Psoas muscle (tissue), 8 donors: Measurements from ENCODE around the gene SOX1. TPM values are rescaled to one million over a fixed set of nuclear protein-coding genes. Genes with fewer than 3 reads are reported as not detected.
A peak's percentile ranks its signal among the peaks of the same experiment; 100 is the strongest.

ENCODE experiments used
- ATAC-seq, 4 donors: fragments of 200-7000 bp; cut with Tn5 transposase; one replicate each; pipeline ENCODE4 v1.9.1; 2020; ENCODE audit warnings: moderate library complexity in 3 of 4, mild to moderate bottlenecking in 2 of 4
- DNase-seq, 2 donors: peaks; one replicate each; pipeline ENCODE4 v3.0.0-alpha.2; 2020
- H3K27ac ChIP-seq: fragments of 200-600 bp; one replicate; pipeline ENCODE4 v1.8.0; 2022
- H3K27me3 ChIP-seq, 3 donors: fragments of 200-600 bp in 1 of 3; one replicate each; pipeline versions ENCODE4 v1.6.1 to v1.8.0; 2013 to 2022; ENCODE audit warnings: low read length in 2 of 3, mild to moderate bottlenecking in 2 of 3, moderate library complexity in 1 of 3; ENCODE audit not compliant: insufficient read depth in 3 of 3
- H3K36me3 ChIP-seq, 2 donors: fragments of 200-600 bp in 1 of 2; one replicate each; pipeline versions ENCODE4 v1.6.1 to v1.8.0; 2013 to 2022; ENCODE audit warnings: low read depth in 1 of 2, mild to moderate bottlenecking in 1 of 2, moderate library complexity in 1 of 2; ENCODE audit not compliant: insufficient read depth in 1 of 2
- H3K4me1 ChIP-seq: fragments of 200-600 bp; one replicate; pipeline ENCODE4 v1.8.0; 2022
- H3K4me3 ChIP-seq: fragments of 200-600 bp; one replicate; pipeline ENCODE4 v1.8.0; 2022; ENCODE audit warnings: mild to moderate bottlenecking
- H3K9me3 ChIP-seq: fragments of 200-600 bp; one replicate; pipeline ENCODE4 v1.8.0; 2022
- WGBS, 3 donors: extraction: QIAGEN DNeasy Blood & Tissue Kit; methylation state at CpG; one replicate each; pipeline versions ENCODE4 v1.1.6 to v1.1.7; 2013; 5-methylcytosine and 5-hydroxymethylcytosine counted together
- intact Hi-C, 2 donors: fragments of 100-400 bp; cut with DNase I; formaldehyde crosslinking; loops; one replicate each; pipeline versions ENCODE4 v1.11.0 to v1.14.2; 2022
- polyA plus RNA-seq, 3 donors: library from polyadenylated mRNA; stranded (reverse); fragments of 200-250 nt; gene quantifications; one replicate each; pipeline ENCODE4 v1.2.3, GENCODE V29; 2013
- total RNA-seq, 4 donors: library from RNA; stranded (reverse); fragmentation: NEBNext Ultra II Directional in 2 of 4; extraction: Animal tissue kit (Norgen Biotek cat#: 25700) in 2 of 4; gene quantifications; one replicate each; pipeline versions ENCODE4 v1.2.1 to v1.2.4, GENCODE V29; 2021 to 2023
- TF ChIP-seq, protein P1 (sequence below): fragments of 200-600 bp; IDR thresholded peaks from one replicate; pipeline ENCODE4 v1.8.0; 2022; ENCODE audit warnings: antibody characterized with exemption
- donor health status: healthy with polysubstance abuse.
- donor health status: DM: no; HTN: no; CAD: no; lungs with moderate emphysema.
- donor health status: Bipolar disorder and iron deficiency.
- donor health status: healthy.
- donor health status: DM: yes; HTN: yes; CAD: no.
- donor health status: DM: no; HTN: no; CAD: no.
- donor health status: DM: no; HTN: no; CAD: no.
- donor health status: DM: yes; HTN: yes; CAD: no.

SOX1 gene
- total and polyA plus RNA-seq, 7 donors: not detected

DNA sequence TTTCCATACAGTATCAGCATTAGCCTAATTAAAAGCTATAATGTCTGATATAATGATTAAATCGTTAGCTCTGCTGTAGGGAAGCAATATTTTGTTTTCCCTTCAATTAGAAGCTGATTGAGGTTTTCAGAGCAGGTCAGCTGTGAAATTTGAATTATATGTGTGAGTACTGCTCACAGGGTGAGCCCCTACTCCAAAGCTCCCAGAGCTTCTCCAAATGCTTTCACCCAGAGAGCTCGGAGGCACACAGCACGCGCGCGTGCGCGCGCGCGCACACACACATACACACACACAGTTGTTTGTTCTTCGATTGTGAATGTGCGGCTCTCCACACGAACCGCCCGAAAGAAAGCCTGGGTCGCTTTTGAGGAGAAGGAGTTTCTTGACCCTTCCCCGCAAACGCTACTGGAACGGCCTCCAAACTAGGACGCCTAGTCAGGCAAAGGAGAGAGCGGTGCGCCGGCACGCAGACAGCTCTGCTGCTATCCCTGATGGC, 4.8 kb upstream of the SOX1 start:
- no peaks in the 10 kb centered on the region for H3K36me3 ChIP-seq
- no peak overlapping the region for H3K27ac ChIP-seq
- ATAC-seq: no peak
- intact Hi-C loops: no loop called here
- WGBS, 3 donors: 11 to 16% (median 14%) methylated on average over 25 of the region's 25 CpGs
- H3K9me3 ChIP-seq: no peaks in the 10 kb centered on the region
- TF ChIP-seq, protein P1, sequence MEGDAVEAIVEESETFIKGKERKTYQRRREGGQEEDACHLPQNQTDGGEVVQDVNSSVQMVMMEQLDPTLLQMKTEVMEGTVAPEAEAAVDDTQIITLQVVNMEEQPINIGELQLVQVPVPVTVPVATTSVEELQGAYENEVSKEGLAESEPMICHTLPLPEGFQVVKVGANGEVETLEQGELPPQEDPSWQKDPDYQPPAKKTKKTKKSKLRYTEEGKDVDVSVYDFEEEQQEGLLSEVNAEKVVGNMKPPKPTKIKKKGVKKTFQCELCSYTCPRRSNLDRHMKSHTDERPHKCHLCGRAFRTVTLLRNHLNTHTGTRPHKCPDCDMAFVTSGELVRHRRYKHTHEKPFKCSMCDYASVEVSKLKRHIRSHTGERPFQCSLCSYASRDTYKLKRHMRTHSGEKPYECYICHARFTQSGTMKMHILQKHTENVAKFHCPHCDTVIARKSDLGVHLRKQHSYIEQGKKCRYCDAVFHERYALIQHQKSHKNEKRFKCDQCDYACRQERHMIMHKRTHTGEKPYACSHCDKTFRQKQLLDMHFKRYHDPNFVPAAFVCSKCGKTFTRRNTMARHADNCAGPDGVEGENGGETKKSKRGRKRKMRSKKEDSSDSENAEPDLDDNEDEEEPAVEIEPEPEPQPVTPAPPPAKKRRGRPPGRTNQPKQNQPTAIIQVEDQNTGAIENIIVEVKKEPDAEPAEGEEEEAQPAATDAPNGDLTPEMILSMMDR: no peak
- no peaks in the 10 kb centered on the region for H3K4me1 ChIP-seq
- no peak for DNase-seq
- peaks cover 3 to 99% (median 43%) of the 10 kb centered on the region in 3 donors for H3K27me3 ChIP-seq
- no peak overlapping the region for H3K4me3 ChIP-seq

DNA sequence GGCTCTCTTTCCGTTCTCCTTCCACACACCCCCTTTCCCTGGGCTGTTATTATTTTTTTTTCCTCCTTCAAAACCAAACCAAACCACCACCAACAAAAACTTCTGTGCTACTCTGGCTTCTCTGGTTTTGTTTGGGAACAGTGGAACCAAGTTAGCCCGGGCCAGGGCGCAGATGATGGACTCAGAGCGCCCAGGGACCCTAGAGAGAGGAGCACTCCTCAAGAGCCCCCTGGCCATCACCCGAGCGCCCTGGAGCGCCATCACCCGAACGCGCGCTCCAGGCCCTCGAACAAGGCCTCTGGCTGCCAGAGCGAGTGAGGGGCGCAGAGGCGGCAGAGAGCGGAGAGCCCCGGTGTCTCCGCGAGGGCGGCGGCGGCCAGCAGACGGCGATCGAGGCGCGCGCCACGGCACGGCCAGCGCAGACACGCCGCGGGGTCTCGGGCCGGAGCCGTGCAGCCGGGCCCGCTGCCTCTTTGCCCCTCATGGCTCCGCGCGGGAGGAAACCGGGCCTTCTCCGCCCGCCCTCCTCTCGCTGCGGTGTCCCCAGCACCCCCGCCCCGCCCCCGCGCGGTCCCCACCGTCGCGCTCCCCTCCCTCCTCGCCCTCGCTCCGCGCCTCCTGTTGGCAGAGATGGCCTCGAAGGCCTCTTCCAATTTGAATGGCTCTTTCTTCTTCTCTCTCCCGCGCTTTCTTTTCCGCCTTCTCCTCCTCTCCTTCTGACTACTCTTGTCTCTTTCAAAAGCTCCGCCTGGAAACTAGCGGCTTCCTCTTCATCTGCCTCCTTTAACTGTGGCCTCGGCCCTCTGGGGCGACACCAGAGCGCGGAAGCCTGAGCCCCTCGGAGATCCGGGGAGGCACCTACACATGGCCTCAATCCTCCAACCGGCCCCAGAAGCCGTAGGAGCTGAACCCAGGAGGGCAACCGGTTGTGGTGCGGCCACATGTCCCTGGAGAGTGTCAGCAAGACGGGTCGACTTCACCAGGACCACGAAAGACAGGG, 4.1 kb upstream of the SOX1 start:
- no peaks in the 10 kb centered on the region for H3K4me1 ChIP-seq
- H3K9me3 ChIP-seq: no peaks in the 10 kb centered on the region
- H3K27ac ChIP-seq: no peak overlapping the region
- H3K27me3 ChIP-seq: peaks cover 3 to 97% (median 41%) of the 10 kb centered on the region in 3 donors
- 3 to 4% (median 4%) methylated on average over 49 to 78 of the region's 78 CpGs for WGBS, 3 donors
- TF ChIP-seq, protein P1: peak; percentile 22
- ATAC-seq (no peak), DNase-seq (no peak)
- H3K36me3 ChIP-seq: no peaks in the 10 kb centered on the region
- no peak overlapping the region for H3K4me3 ChIP-seq
- intact Hi-C loops: no loop called here

DNA sequence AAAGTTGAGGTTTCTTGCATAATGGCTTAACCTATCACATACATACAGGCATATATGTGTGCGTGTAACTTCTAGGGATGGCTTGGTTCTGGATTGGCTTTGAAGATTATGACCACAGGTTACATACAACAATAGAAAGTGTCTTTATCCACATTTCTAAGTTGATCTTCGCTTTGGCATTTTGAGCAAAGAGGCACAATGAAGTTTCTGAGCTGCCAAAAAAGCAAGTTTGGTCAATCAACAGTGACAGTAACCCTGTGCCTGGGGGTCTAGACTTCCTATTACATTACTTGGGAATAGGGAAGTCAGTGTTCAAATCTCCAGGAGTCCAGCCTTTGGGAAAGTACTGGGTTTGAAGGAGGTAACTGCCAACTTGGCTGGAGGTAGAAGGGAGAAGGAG, 3.1 kb upstream of the SOX1 start:
- TF ChIP-seq, protein P1: no peak
- H3K27me3 ChIP-seq: peaks cover 6 to 92% (median 35%) of the 10 kb centered on the region in 3 donors
- no peak for ATAC-seq
- no peak for DNase-seq
- 28 to 37% (median 35%) methylated on average over 2 of the region's 2 CpGs for WGBS, 3 donors
- no peak overlapping the region for H3K27ac ChIP-seq
- intact Hi-C loops: no loop called here
- no peak overlapping the region for H3K4me3 ChIP-seq
- no peaks in the 10 kb centered on the region for H3K9me3 ChIP-seq
- no peaks in the 10 kb centered on the region for H3K36me3 ChIP-seq
- H3K4me1 ChIP-seq: no peaks in the 10 kb centered on the region

DNA sequence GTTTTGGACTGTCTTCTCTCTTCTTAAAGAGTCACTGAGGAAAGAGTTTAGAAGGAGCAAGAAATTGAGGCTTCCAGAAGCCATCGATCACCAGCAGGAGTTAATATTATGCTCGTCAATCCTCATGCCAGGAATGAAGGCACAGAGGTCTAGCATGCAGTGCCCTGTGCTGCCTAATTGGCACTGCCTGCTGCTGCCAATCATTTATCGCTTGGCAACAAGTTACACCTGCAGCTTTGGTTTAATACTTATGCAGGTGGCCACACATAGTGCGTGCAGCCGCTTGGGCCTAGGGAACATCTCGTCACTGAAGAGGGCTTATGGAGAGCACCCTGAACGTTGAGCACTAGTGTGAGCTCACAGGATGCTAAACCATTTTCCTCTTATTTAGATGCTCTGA, 2.7 kb upstream of the SOX1 start:
- TF ChIP-seq, protein P1: no peak
- H3K4me1 ChIP-seq: no peaks in the 10 kb centered on the region
- DNase-seq (no peak), ATAC-seq (no peak)
- no peaks in the 10 kb centered on the region for H3K36me3 ChIP-seq
- WGBS, 3 donors: 20 to 35% (median 29%) methylated on average over 7 of the region's 7 CpGs
- H3K4me3 ChIP-seq: no peak overlapping the region
- no peak overlapping the region for H3K27ac ChIP-seq
- intact Hi-C loops: no loop called here
- H3K9me3 ChIP-seq: no peaks in the 10 kb centered on the region
- peaks cover 9 to 92% (median 33%) of the 10 kb centered on the region in 3 donors for H3K27me3 ChIP-seq
